ENCODE results near the gene PODXL2.

PODXL2 gene, protein sequence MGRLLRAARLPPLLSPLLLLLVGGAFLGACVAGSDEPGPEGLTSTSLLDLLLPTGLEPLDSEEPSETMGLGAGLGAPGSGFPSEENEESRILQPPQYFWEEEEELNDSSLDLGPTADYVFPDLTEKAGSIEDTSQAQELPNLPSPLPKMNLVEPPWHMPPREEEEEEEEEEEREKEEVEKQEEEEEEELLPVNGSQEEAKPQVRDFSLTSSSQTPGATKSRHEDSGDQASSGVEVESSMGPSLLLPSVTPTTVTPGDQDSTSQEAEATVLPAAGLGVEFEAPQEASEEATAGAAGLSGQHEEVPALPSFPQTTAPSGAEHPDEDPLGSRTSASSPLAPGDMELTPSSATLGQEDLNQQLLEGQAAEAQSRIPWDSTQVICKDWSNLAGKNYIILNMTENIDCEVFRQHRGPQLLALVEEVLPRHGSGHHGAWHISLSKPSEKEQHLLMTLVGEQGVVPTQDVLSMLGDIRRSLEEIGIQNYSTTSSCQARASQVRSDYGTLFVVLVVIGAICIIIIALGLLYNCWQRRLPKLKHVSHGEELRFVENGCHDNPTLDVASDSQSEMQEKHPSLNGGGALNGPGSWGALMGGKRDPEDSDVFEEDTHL

GRCh38 chr3:127628788-127629466 is at the start of gene PODXL2:
TSS of gene PODXL2 (plus strand) at chr3:127629185. CDS start at chr3:127629220, 35 bp downstream.
- no peak for DNase-seq

DNA sequence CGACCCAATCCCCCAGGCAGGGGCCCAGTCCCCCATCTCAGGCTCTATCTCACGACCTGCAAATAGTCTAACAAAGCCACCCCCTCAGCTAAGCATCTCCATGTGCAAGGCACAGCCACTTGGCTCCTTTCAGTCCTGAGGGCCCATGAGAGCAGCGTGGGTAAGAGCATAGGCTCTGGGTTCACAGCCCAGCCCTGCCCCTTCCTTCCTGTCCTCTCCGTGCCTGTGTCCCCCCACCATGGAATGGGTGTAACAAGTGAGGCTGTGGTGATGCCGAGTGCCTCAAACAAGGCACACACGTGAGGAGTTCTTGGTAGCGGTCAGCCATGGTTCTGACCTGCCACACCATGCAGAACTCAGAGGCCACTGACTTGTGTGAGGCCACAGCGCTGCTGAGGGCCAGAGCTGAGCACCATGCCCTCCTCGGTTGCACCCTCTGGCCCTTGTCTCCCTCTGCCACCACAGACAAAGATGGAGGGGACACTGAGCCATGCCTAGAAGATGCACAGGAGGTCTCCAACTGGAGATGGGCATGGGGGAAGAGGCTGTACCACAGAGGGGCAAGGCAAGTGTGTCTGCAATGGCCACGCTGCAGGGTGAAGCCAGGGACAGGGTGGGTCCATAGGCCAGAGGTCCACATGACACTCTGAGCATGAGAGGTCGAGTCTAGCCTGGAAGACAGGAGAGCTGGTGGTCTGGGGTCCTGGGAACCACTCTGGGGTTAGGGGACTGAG is 48.5 kb upstream of the PODXL2 start:
- no peak for DNase-seq

GRCh38 chr3:127584734-127585133 is 44.3 kb upstream of the PODXL2 start:
- DNase-seq, result no peak

DNA sequence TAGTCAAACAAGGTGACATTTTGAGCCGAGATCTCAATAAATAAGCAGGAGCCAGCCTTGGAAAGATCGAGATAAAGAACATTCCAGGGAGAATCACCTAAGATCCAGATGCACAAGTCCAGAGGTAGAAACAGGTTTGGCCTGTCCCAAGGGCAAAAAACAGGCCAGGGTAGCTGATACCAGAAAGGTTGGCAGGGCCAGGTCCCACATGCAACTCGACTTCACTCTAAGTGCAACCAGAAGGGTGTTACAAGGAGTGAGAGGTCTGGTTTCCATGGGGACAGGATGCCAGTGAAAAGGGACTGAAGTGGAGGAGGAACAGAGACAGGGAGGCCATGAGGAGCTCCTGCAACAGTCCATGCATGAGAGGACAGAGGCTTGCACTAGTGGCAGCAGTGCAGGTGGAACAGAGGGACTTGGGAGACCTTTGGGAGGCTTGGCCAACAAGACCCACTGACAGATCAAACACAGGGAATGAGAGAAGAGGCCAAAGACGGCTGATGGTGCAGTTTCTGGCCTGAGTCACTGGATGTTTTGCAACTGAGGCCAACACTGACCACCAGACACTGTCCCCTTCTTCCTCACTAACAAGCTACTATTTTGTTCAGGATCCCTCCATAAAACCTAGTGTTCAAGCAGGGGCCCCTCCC is 43.7 kb upstream of the PODXL2 start:
- DNase-seq, result no peak

GRCh38 chr3:127585813-127586413 is 43.1 kb upstream of the PODXL2 start:
- no peak for DNase-seq

GRCh38 chr3:127587876-127588275 is 41.1 kb upstream of the PODXL2 start:
- no peak for DNase-seq

DNA sequence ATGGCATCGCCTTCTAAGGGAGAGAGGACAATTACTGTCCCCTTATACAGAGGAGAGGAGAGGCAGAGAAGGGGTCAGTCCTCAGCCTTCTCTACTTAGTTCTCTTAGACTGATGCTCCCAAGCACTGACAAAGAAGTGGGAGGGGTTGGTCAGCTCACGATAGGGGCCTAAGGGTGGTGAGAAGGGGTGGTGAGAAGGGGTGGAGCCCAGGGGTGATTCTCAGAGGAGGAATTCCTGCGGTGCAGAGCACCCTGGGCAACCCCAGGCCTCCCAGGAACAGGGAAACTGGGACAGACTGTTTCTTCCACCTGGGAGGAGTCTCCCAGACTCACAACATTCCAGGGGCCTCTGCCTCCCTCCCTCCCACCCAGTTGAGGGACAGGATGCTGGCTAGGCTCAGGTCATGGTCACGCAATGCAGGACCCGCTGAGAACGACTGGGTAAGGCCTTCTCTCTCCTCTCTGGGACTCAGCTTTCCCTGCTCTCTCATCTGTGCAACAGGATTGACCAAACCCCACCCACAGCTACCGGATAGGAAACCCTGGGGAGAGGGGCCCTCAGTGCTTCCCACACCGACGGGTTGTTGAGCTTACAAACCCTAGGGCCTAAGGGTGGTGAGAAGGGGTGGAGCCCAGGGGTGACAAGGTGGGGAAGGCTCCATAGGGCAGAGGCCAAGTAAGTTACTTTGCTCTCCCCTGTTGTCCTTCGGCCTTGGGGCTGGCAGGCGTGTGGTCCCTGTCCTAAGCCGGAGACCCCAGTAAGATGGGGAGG is 40.0 kb upstream of the PODXL2 start:
- DNase-seq, result no peak

GRCh38 chr3:127589600-127590281 is 39.2 kb upstream of the PODXL2 start:
- DNase-seq, result no peak

- no peak for DNase-seq
Measured at GRCh38 chr3:127590282-127590592, 38.7 kb upstream of the PODXL2 start.

DNA sequence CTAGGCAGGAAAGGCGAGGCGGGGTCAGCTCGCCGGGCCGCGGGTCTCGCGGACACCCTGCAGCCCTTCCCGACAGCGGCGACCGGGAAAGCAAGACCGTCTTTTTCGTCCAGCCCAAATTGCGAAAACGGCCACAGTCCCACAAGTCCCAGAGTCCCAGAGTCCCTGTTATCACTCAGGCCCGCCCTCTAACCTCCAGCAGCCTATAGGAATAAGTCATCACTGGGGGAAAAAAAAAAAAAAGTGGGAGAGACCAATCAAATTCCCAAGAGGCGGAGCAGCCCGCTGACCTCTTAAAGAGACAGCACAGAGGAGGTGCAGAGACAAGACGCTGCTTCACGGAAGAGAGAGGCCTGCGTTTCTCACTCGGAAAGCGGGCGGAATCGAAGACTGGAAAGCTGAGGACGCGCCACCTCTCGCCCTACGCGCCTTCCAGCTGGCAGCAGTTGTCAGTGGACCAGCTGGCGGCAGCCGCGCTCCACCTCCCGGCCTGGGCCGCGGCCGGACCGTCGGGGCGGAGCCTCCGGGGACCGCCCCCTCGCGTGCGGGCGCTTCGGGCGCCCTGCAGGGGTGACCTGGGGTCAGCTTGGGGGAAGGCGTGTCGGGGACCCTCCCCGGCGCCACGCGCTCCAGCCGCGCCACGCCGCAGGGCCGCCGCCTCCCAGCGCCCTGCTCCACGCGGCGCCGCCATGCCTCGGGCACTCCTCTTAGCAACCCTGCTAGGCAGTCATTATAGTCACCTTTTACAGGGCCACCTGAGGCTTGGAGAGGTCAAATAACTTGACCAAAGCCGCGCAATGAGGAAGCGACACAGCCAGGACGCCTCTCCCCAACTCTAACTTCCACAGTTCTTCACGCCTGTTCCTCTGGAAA is 38.2 kb upstream of the PODXL2 start, which contains the start of gene TPRA1:
Gene TPRA1, minus strand, starts transcription at position 141 of the 873 bp plus-strand sequence. CDS start 10,587 bp downstream, outside the sequence.
- peak; percentile 95 for DNase-seq

GRCh38 chr3:127593178-127593577 is 35.8 kb upstream of the PODXL2 start:
- DNase-seq, result no peak

DNA sequence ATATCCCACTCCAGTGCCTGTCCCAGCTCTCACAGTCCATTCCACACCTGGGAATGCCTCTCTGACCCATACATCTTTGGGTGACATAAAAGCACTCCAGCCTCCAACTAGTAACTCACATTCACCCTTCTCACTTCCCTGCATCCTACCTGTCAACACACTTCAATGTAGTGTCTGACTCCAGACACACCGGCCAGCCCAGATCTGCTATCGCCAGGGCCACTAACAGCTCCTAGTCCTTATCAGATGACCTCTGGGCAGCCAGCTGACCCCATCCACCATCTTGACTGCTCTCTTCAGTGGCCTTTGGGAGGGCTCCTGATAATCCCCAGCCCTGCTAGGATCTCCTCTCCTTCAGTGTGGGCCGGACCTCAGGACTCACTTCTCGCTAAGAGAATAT is 33.7 kb upstream of the PODXL2 start:
- no peak for DNase-seq

DNA sequence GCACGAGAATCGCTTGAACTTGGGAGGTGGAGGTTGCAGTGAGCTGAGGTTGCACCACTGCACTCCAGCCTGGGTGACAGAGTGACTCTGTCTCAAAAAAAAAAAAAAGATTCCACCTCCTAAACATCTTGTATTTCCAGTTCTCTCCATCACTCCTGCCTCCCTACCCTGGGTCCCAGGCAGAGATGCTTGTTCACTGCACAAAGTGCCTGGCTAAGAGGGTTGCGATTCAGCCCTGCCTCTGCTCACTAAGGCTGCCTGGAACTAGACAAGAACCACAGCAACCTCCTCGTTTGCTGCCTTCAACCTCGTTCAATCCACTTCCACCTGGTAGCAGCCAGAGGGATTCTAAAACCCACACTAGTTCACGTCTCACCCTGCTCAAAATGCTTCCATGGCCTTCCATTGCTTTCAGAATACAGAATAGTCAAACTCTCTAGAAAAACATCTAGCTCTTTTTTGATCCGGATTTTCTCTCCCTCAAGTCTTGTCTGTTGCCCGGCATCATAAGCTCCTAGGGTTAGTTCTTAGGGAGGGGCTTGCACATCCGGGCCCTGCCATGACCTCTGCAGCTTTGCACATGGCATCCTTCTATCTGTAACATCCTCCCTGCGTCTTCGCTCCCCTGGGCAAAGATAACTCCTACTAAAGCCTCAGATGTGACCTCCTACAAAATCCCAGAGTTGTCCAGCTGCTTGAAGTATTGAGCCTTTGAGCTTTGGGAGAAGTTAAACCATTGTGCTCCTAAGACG is 31.8 kb upstream of the PODXL2 start:
- no peak for DNase-seq

DNA sequence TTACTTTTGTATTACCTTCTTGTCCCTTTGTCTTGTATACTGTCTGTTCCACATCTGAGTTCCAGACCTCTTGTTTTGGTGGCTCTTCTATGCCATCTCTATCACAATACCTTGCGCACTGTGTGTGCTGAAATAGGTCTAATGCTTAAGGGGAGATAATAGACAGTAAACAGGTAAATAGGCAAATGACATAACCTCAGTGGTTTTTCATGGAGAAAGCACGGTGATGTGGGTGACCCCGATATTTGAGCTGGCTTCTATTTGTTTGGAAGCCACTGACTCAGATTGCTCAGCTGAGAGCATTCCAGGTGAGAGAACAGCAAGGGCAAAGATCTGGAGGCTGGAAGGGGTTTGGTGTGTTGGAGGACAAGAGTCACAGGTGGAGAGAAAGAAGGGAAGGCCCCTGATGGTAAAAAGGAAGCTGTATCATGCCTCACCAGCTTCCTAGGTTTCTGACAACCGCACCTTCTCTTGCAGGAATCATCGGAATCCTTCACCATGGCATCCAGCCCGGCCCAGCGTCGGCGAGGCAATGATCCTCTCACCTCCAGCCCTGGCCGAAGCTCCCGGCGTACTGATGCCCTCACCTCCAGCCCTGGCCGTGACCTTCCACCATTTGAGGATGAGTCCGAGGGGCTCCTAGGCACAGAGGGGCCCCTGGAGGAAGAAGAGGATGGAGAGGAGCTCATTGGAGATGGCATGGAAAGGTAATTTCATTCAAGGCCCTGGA is 30.0 kb upstream of the PODXL2 start:
- DNase-seq, result peak; percentile 28

DNA sequence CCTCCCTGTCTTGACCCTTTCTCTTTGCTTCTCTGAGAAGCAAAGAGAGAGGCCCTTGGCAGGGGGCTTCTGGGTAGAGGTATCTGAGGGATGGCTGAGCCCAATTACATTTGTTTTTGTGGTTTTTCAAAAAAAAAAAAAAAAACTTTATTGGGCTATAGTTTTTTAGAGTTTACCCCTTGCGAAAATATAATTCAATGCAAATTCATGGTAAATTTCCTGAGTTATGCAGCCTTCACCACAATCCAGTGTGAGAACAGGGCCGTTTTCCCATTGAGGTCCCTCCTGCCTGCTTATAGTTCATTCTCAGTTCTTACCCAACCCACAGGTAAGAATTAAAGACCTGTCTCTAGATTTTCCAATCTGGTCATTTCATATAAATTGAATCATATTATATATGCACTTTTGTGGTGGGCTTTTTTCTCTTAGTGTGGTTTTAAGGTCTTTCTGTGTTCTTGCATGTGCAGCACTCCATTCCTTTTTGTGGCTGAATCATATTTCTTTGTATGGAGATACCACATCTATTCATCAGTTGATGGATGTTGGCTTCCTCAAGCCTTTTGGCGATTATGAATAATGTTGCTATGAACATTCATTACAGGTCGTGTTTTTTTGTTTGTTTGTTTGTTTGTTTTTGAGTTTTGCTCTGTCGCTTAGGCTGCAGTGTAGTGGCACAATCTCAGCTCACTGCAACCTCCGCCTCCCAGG is 28.1 kb upstream of the PODXL2 start:
- DNase-seq, result no peak

DNA sequence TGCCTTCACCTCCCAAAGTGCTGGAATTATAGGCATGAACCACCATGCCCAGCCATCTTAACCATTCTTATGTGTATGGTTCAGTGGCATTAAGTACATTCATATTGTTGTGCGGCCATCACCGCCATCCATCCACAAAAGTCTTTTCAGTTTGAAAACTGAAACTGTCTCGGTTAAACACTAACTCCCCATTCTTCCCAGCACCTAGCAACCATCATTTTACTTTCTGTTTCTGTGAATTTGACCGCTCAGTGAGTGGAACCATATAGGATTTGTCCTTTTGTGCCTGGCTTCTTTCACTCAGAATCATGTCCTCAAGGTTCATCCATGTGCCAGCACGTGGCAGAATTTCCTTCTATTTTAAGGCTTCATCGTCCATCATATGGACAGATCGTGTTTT is 24.9 kb upstream of the PODXL2 start:
- no peak for DNase-seq

DNA sequence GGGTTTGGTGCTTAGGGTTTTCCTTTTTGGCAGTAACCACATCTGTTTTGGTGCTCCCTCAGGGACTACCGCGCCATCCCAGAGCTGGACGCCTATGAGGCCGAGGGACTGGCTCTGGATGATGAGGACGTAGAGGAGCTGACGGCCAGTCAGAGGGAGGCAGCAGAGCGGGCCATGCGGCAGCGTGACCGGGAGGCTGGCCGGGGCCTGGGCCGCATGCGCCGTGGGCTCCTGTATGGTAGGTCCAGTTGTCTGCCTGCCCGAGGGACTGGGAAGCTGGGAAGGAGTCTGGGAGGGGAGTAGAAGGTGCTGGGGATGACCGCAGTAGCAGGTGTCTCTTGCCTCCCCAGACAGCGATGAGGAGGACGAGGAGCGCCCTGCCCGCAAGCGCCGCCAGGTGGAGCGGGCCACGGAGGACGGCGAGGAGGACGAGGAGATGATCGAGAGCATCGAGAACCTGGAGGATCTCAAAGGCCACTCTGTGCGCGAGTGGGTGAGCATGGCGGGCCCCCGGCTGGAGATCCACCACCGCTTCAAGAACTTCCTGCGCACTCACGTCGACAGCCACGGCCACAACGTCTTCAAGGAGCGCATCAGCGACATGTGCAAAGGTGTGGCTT is 24.3 kb upstream of the PODXL2 start:
- DNase-seq, result no peak
